Stimulated activated effector memory CD8-positive, alpha-beta T cell treated with anti-CD3 and anti-CD28 coated beads, Interleukin-12 subunit alpha, Interleukin-12 subunit beta, amount 100 ng/mL, for 72 hours (primary cell): Measurements from ENCODE around the gene STK11.
A peak's percentile ranks its signal among the peaks of the same experiment; 100 is the strongest.
"Not testable (repeated sequence)": the region's sequence is repeated elsewhere in the genome, so short reads cannot be mapped to it uniquely, and the experiment has no call there.

Source experiments
- ATAC-seq: fragments of 150-1000 bp; cut with Tn5 transposase; 2 replicates; pipeline ENCODE4 v1.10.0; 2021
- DNase-seq, 2 donors: peaks; one replicate each; pipeline ENCODE4 v3.0.0; 2021 to 2022; ENCODE audit warnings: low spot score in 2 of 2
- H3K27ac Mint-ChIP-seq: one replicate; pipeline ENCODE4 v1.8.0; 2022; ENCODE audit warnings: mild to moderate bottlenecking, mixed read lengths
- H3K36me3 Mint-ChIP-seq: one replicate; pipeline ENCODE4 v1.8.0; 2022; ENCODE audit warnings: mild to moderate bottlenecking, mixed read lengths
- H3K4me1 Mint-ChIP-seq: one replicate; pipeline ENCODE4 v1.8.0; 2022; ENCODE audit warnings: mixed read lengths
- H3K4me3 Mint-ChIP-seq: one replicate; pipeline ENCODE4 v1.8.0; 2022; ENCODE audit warnings: mild to moderate bottlenecking, mixed read lengths
- H3K9me3 Mint-ChIP-seq: one replicate; pipeline ENCODE4 v1.8.0; 2022; ENCODE audit warnings: mixed read lengths

The STK11 gene

DNA sequence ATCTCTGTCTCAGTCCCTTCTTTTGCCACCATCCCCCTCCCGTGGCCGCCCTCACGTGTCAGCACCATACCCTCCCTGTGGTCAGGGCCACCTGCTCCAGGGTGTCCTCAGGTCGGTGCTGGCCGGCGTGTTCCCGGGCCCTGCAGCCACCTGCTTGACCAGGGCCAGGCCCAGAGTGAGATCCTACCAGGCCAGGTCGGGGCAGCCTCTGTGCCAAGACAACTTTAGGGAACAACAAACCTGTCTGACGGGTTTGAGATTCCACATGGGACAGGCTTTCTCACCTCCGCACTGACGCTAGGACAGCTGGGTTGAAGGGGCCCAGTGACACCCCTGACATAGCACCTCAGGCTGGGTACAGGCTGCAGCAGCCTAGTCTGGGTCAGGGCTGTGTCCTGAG is 24.0 kb upstream of the STK11 start:
- Mint-ChIP-seq H3K36me3 (no peaks in the 10 kb centered on the region), H3K9me3 (no peaks in the 10 kb centered on the region), H3K4me1 (peaks cover 33% of the 10 kb centered on the region), H3K27ac (peak overlapping the region; percentile 56), H3K4me3 (peak overlapping the region; percentile 36)
- ATAC-seq, result no peak
- DNase-seq, result no peak

DNA sequence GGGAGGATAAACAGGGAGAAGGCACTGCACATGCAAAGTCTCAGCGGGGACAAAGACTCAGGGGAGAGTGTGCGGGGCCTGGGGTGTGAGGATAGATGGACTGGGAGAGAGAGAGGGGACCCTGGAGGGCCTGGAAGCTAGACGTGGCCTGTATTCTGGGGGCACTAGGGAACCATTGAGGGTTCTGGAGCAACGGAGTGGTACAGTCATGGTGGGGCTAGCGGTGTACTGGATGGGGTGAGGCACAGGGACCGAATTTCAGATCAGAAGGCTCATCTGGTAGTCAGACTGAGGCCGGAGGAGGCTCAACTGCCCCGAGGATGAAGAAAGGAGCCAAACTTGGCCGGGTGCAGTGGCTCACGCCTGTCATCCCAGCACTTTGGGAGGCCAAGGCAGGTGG is 23.5 kb upstream of the STK11 start:
- peaks cover 33% of the 10 kb centered on the region for H3K4me1 Mint-ChIP-seq
- no peak for DNase-seq
- no peaks in the 10 kb centered on the region for H3K9me3 Mint-ChIP-seq
- no peaks in the 10 kb centered on the region for H3K36me3 Mint-ChIP-seq
- no peak for ATAC-seq
- peak overlapping the region; percentile 56 for H3K27ac Mint-ChIP-seq
- no peak overlapping the region for H3K4me3 Mint-ChIP-seq

DNA sequence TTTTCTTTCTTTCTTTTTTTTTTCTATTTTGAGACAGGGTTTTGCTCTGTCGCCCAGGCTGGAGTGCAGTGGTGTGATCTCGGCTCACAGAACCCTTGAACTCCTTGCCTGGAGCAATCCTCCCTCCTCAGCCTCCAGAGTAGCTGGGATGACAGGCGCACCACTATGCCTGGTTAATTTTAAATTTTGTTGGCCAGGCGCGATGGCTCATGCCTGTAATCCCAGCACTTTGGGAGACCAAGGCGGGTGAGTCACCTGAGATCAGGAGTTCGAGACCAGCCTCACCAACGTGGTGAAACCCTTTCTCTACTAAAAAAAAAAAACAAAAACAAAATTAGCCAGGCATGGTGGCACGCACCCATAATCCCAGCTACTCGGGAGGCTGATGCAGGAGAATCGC is 22.9 kb upstream of the STK11 start:
- Mint-ChIP-seq H3K4me1 (peaks cover 27% of the 10 kb centered on the region), H3K9me3 (no peaks in the 10 kb centered on the region), H3K27ac (no peak overlapping the region), H3K4me3 (no peak overlapping the region), H3K36me3 (no peaks in the 10 kb centered on the region)
- DNase-seq (no peak), ATAC-seq (no peak)

DNA sequence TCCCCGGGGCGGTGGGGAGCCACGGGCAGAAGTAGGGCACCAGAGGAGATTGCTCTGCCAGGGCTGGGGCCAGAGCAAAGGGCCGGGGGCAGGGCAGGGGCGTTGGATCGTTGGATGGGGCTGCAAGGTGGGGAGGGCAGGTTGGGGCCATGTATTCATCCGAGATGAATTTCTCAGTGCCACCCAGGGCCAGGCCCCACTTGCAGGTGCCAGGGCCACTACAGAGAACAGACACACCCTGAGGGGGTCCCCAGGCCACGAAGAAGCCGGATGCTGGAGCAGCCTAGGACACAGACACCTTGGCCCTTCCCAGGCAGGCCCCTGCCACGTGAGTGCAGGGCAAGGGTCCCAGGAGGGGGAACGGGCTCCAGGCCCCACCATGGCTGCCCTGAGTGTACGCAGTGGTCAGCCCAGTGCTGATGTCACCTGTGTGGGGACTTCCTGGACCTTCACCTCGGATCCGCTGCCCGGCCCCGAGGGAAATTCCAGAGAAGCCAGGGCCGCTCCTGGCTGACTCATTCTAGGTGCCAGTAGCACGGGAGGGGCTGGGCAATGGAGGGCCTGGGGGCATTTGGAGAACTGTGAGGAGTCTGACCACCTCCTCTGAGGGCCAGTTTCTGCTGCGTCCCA is 21.9 kb upstream of the STK11 start:
- no peak overlapping the region for H3K4me3 Mint-ChIP-seq
- ATAC-seq, result peak; percentile 42
- H3K36me3 Mint-ChIP-seq, result no peaks in the 10 kb centered on the region
- H3K4me1 Mint-ChIP-seq, result peaks cover 25% of the 10 kb centered on the region
- H3K27ac Mint-ChIP-seq, result no peak overlapping the region
- DNase-seq, result no peak
- H3K9me3 Mint-ChIP-seq, result no peaks in the 10 kb centered on the region

DNA sequence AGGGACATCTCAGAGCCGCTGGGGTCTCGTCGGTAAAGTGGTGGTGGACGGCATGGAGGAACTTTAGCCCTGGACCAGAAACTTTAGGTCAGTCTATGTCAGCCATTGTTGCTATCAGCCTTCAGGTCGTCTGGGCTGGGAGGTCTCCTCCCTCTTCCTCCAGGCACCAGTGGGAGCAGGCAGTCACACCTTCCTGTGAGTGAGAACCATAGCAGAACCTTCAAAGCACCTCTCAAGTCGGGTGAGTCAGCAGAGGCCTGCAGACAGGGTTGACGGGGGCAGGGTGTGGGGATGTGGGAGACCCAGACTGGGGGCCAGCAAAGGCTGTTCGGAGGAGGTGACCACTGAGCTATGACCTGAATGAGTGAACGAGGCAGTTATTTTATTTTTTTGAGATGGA is 16.2 kb upstream of the STK11 start:
- H3K9me3 Mint-ChIP-seq, result no peaks in the 10 kb centered on the region
- peaks cover 27% of the 10 kb centered on the region for H3K4me1 Mint-ChIP-seq
- DNase-seq, result peak in 1 of 2 donors; percentile 70
- H3K36me3 Mint-ChIP-seq, result peaks cover 8% of the 10 kb centered on the region
- peak overlapping the region; percentile 81 for H3K27ac Mint-ChIP-seq
- H3K4me3 Mint-ChIP-seq, result peak overlapping the region; percentile 36
- peak; percentile 88 for ATAC-seq

DNA sequence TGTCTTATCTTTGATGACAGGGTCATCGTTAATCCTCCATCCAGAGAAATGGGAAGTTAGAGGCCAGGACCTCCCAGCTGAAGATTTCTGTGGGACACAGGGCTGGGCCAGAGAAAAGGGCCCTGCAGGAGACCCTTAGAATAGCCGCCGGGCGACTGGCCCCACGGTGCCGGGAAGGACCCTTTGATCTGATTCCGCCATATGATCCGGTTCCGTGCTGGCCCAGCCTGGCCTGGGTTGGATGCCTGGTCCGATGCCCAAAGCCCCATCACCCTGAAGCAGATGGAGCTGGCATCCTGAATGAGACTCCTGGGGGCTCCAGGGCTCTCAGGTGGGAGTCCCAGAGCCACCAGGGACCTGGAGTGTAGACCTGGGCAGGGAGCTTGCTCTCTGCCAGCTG is 6.0 kb upstream of the STK11 start:
- H3K27ac Mint-ChIP-seq, result no peak overlapping the region
- no peak for ATAC-seq
- H3K36me3 Mint-ChIP-seq, result no peaks in the 10 kb centered on the region
- H3K4me1 Mint-ChIP-seq, result peaks cover 10% of the 10 kb centered on the region
- H3K9me3 Mint-ChIP-seq, result no peaks in the 10 kb centered on the region
- H3K4me3 Mint-ChIP-seq, result no peak overlapping the region
- no peak for DNase-seq

DNA sequence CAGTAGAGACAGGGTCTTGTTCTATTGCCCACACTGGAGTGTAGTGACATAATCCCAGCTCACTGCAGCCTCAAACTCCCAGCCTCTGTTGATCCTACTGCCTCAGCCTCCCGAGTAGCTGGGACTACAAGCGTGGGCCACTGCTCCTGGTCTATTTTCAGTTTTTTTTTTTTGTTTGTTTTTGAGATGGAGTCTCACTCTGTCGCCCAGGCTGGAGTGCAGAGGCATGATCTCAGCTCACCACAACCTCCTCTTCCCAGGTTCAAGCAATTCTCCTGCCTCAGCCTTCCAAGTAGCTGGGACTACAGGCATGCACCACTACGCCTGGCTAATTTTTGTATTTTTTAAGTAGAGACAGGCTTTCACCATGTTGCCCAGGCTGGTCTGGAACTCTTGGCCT is 5.0 kb upstream of the STK11 start:
- not testable (repeated sequence) for H3K27ac Mint-ChIP-seq

DNA sequence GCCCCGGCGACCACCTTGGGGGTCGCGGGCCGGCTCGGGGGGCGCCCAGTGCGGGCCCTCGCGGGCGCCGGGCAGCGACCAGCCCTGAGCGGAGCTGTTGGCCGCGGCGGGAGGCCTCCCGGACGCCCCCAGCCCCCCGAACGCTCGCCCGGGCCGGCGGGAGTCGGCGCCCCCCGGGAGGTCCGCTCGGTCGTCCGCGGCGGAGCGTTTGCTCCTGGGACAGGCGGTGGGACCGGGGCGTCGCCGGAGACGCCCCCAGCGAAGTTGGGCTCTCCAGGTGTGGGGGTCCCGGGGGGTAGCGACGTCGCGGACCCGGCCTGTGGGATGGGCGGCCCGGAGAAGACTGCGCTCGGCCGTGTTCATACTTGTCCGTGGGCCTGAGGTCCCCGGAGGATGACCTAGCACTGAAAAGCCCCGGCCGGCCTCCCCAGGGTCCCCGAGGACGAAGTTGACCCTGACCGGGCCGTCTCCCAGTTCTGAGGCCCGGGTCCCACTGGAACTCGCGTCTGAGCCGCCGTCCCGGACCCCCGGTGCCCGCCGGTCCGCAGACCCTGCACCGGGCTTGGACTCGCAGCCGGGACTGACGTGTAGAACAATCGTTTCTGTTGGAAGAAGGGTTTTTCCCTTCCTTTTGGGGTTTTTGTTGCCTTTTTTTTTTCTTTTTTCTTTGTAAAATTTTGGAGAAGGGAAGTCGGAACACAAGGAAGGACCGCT is 729 bp downstream of the STK11 start:
- H3K4me1 Mint-ChIP-seq, result peaks cover 35% of the 10 kb centered on the region
- peak overlapping the region; percentile 97 for H3K27ac Mint-ChIP-seq
- DNase-seq, result peak in 1 of 2 donors; percentile 60
- H3K9me3 Mint-ChIP-seq, result no peaks in the 10 kb centered on the region
- no peak for ATAC-seq
- peaks cover 37% of the 10 kb centered on the region for H3K36me3 Mint-ChIP-seq
- H3K4me3 Mint-ChIP-seq, result peak overlapping the region; percentile 98

More for the DNA sequence above, 5.0 kb upstream of the STK11 start:
- H3K36me3 Mint-ChIP-seq, H3K9me3 Mint-ChIP-seq, DNase-seq, H3K4me3 Mint-ChIP-seq, ATAC-seq: not testable (repeated sequence)
- H3K4me1 Mint-ChIP-seq, result peaks cover 10% of the 10 kb centered on the region

DNA sequence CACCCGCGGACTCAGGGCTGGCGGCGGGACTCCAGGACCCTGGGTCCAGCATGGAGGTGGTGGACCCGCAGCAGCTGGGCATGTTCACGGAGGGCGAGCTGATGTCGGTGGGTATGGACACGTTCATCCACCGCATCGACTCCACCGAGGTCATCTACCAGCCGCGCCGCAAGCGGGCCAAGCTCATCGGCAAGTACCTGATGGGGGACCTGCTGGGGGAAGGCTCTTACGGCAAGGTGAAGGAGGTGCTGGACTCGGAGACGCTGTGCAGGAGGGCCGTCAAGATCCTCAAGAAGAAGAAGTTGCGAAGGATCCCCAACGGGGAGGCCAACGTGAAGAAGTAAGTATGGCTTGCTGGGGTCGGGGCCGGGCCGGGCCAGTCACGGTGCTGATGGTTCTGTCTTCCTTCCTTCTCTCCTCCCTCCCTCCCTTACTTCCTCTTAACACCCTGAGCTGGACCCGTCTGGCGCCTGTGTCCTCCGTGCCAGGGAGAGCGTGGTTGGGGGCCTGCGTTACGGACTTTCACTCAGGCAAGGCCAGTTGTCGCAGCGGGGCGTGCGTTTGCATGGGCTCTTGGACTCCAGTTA is 1.4 kb downstream of the STK11 start:
- Mint-ChIP-seq H3K36me3 (peaks cover 44% of the 10 kb centered on the region), H3K4me1 (peaks cover 42% of the 10 kb centered on the region), H3K4me3 (peak overlapping the region; percentile 98), H3K9me3 (no peaks in the 10 kb centered on the region), H3K27ac (peak overlapping the region; percentile 97)
- DNase-seq (peak in 1 of 2 donors; percentile 66), ATAC-seq (no peak)

DNA sequence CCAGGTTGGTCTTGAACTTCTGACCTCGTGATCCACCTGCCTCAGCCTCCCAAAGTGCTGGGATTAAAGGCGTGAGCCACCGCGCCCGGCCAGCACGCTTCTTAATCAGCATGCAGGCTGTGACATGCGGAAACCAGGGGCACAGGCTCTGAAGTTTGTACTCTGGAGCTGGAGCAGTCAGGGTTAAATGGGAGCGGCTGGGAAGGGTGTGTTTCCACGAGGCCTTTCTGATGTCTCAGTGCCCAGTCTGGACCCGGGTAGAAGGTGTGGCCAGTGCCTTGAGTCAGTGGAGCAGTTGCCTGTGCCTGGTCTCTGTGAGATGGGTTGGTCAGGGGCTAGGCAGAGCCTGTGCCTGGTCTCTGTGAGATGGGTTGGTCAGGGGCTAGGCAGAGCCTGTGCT is 3.3 kb downstream of the STK11 start:
- not testable (repeated sequence) for DNase-seq, H3K9me3 Mint-ChIP-seq, ATAC-seq, H3K27ac Mint-ChIP-seq
- H3K36me3 Mint-ChIP-seq, result peaks cover 62% of the 10 kb centered on the region
- peak overlapping the region; percentile 98 for H3K4me3 Mint-ChIP-seq
- H3K4me1 Mint-ChIP-seq, result peaks cover 40% of the 10 kb centered on the region

DNA sequence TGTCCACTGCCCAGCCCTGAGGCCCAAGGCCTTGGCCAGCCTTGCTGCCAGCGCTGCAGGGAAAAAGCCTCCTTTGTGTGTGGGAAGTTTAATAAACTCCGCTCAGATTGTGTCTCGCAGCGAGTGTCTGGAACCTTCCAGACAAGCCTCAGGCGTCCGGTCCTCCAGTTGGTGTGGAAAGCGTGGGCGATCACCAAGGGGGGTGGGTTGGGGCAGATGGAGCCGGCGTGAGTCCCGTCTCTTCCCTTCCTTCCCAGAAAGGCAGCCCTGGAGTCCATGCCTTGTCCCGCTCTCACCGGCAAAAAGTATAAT is 4.6 kb downstream of the STK11 start:
- Mint-ChIP-seq H3K4me1 (peaks cover 46% of the 10 kb centered on the region), H3K9me3 (no peaks in the 10 kb centered on the region), H3K27ac (no peak overlapping the region), H3K36me3 (peaks cover 65% of the 10 kb centered on the region), H3K4me3 (no peak overlapping the region)
- DNase-seq, result no peak
- ATAC-seq, result no peak

DNA sequence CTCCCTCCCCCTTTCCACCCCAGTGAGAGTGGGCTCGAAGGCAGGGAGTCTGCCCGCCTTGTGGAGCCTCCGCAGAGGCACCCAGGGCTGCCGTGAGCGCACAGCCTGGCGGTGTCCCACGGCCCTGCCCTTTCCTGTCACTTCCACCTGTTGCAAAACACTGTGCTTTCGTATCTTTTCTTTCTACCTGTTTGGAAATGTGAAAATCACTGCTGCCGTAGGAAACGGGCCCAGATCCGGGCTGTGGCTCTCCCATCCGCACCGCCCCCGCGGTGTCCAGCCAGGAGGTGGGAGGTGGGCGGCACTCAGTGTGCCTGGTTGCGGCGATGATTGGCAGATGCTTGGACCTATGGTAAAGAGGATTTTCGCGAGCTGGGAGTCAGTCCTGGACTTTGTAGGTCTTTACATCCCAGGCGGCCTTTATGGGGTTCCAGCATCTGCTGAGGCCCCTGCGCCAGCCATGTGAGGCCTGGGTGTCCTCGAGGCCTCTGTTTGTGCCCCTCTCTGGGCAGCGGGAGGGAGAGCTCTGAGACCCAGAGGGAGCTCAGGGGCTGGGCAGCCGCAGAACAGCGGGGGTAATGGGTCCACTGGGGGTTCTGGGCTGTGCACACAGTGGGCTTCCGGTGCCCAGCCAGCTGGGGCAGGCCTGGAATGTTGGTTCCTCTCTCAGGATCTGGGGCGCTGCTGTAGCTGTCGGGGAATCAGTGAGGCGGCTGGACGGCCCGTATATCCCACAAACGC is 6.1 kb downstream of the STK11 start:
- H3K36me3 Mint-ChIP-seq, result peaks cover 71% of the 10 kb centered on the region
- no peak overlapping the region for H3K27ac Mint-ChIP-seq
- ATAC-seq, result no peak
- H3K4me1 Mint-ChIP-seq, result peaks cover 45% of the 10 kb centered on the region
- no peaks in the 10 kb centered on the region for H3K9me3 Mint-ChIP-seq
- no peak for DNase-seq
- H3K4me3 Mint-ChIP-seq, result no peak overlapping the region

DNA sequence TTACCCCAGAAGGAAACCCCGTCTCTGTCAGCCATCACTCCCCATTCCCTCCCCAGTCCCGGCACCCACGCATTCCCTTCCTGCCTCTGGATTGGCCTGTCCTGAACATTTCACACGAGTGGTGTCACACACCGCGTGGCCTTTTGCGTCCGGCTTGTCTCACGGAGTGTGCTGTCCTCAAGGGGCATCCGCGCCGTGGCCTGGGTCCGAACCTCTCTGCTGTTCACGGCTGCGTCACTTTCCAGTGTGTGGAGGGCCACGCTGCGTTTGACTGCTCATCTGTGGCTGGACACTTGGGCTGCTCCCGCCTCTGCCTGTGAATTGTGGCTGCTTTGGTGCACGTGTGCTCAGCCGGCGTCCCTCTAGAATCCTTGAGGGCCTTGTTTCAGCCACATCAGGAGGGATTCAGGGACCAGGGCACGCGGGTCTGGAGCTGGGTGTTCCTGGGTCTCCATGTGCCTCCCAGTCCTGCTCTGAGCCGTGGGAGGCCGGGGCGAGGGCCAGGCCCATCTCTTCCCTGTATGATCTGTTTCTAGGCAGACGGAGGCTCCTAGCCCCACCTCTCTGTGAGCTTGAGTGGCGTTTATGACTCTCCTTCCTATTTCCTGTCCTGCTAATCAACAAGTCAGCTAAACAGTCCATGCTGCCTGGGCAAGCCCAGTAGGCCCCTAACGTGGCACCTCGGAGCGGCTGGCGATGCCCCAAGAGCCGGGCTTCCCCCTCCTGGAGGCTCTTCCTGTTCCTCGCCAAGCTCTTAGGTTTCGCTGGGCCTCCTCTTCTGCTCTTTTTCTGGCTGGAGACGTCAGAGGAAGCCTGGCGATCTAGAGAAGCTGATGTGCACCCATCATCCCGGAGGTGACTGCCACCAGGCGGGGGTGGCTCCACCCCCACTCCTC is 8.1 kb downstream of the STK11 start:
- DNase-seq, result no peak
- no peaks in the 10 kb centered on the region for H3K9me3 Mint-ChIP-seq

DNA sequence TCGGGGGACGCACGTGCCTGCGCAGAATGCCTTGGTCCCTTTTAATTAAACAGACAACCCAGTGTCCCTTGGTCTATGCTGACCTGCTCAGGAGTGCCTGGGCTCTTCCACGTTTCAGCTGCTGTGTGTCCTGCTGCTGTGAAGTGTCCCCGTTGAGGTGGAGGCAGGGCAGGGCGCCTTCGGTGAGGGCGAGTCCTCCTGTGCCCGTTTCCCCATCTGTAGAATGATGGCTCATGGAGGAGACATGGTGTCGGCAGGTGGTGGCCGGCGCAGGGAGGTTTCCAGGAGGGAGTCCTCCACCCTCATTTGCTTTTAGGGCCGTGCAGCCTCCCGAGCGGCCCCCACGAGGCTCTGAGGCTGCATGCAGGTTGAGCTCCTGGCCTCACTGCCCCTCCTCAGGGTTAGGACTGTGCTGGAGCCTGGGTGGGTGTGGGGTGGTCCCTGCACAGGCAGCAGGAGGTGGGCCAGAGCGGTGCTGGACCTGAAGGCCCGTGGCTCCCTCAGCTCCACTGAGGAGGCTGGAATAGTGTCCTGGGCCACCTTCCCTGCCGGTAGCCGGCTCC is 8.8 kb downstream of the STK11 start:
- H3K4me3 Mint-ChIP-seq, result peak overlapping the region; percentile 73
- DNase-seq, result no peak
- peaks cover 27% of the 10 kb centered on the region for H3K4me1 Mint-ChIP-seq
- no peak for ATAC-seq
- peak overlapping the region; percentile 96 for H3K27ac Mint-ChIP-seq
- H3K36me3 Mint-ChIP-seq, result peaks cover 45% of the 10 kb centered on the region
- H3K9me3 Mint-ChIP-seq, result no peaks in the 10 kb centered on the region

More for the DNA sequence above, 8.1 kb downstream of the STK11 start:
- Mint-ChIP-seq H3K27ac (peak overlapping the region; percentile 96), H3K4me3 (peak overlapping the region; percentile 73), H3K4me1 (peaks cover 27% of the 10 kb centered on the region), H3K36me3 (peaks cover 52% of the 10 kb centered on the region)
- ATAC-seq, result peak; percentile 89
